SW480 (cell line): ENCODE results near the gene TCF23.
"Not testable (repeated sequence)": the region's sequence is repeated elsewhere in the genome, so short reads cannot be mapped to it uniquely, and the experiment has no call there.

Experiments
- DNase-seq: peaks from one replicate; pipeline ENCODE4 v3.0.0-alpha.2; 2016; ENCODE audit warnings: low spot score

Gene TCF23

GRCh38 chr2:27148801-27149439 lies at the start of gene TCF23:
TSS of gene TCF23 (plus strand) at chr2:27149004. CDS start at chr2:27149134, 130 bp downstream.
- no peak for DNase-seq

DNA sequence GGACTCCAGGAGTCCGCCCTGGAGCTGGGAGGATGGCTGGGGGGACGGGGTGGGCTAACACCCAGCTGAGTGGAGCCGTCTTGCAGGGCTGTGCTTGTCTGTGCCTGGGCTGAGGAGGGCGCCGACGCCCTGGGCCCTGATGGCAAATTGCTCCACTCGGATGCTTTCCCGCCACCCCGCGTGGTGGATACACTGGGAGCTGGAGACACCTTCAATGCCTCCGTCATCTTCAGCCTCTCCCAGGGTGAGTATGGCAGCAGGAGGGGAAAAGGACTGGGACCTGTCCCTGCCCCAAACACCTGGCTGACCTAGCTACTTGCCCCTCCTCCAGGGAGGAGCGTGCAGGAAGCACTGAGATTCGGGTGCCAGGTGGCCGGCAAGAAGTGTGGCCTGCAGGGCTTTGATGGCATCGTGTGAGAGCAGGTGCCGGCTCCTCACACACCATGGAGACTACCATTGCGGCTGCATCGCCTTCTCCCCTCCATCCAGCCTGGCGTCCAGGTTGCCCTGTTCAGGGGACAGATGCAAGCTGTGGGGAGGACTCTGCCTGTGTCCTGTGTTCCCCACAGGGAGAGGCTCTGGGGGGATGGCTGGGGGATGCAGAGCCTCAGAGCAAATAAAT lies 49.4 kb upstream of the TCF23 start:
- no peak for DNase-seq

GRCh38 chr2:27100036-27100435 lies 48.8 kb upstream of the TCF23 start:
- DNase-seq = no peak

DNA sequence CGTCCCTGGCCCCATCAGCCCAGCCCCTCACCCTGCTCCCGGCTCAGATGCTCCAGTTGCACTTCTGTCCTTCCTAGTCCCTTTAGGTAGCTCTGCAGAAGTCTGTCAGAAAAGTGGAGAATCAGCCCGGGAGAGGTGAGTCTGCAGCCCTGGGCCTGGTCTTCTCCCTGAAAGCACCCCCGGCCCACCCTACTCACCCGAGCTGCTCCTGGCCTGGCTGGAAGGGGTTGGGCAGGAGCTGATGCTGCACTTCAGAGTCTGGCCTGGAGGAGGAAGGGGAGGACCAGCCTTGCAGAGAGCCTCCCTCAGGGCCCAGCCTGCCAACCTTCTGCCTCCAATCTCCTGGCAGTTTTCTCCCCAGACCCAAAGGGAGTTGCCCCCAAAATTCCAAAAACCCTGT lies 46.5 kb upstream of the TCF23 start:
- DNase-seq = no peak

DNA sequence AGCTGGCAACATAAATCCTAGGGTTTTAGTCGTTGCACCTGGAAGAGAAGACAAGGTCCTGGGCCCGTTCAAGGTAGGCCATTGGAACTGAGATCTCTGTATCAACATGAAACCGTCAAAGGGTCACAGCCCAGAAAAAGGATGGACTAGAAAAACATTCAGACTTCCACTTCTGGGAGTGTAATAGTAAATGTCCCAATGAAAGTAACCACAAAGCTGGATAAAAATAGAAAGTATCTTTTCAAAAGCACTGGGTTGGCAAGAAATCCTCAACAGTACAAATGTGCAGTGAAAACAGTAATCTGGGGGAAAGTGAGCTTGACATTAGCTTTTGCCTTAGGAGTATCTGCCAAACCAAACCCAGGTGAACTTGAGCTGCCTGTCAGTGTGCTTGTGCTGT lies 42.8 kb upstream of the TCF23 start:
- DNase-seq = no peak

DNA sequence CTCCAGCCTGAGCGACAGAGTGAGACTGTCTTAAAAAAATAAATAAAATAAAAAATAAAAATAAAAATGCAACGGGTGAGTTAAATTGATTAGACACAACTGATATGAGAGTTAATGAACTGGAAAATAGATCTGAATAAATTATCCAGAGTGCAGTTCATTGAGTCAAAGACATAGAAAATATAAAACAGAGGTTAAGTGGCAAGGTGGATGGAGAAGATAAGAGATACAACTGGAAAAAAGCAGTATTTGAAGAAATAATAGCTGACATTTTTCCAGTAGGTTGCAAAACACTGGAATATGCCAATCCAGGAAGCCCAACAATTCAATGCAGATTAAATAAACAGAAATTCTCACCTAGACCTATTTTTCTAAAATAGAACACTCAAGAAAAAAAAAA lies 40.6 kb upstream of the TCF23 start:
- DNase-seq = no peak

- no peak for DNase-seq
These were observed 39.7 kb upstream of the TCF23 start for GRCh38 chr2:27109083-27109482.

DNA sequence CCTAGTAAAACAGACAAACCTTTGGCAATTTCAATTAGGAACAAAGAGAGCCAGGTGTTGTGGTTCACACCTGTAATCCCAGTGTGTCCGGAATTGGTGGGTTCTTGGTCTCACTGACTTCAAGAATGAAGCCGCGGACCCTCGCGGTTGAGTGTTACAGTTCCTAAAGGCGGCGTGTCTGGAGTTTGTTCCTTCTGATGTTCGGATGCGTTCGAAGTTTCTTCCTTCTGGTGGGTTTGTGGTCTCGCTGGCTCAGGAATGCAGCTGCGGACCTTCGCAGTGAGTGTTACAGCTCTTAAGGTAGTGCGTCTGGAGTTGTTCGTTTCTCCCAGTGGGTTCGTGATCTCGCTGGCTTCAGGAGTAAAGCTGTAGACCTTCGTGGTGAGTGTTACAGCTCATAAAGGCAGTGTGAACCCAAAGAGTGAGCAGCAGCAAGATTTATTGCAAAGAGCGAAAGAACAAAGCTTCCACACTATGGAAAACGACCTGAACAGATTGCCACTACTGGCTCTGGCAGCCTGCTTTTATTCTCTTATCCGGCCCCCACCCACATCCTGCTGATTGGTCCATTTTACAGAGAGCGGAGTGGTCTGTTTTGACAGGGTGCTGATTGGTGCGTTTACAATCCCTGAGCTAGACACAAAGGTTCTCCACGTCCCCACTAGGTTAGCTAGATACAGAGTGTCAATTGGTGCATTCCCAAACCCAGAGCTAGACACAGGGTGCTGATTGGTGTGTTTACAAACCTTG lies 38.0 kb upstream of the TCF23 start:
- DNase-seq = not testable (repeated sequence)

DNA sequence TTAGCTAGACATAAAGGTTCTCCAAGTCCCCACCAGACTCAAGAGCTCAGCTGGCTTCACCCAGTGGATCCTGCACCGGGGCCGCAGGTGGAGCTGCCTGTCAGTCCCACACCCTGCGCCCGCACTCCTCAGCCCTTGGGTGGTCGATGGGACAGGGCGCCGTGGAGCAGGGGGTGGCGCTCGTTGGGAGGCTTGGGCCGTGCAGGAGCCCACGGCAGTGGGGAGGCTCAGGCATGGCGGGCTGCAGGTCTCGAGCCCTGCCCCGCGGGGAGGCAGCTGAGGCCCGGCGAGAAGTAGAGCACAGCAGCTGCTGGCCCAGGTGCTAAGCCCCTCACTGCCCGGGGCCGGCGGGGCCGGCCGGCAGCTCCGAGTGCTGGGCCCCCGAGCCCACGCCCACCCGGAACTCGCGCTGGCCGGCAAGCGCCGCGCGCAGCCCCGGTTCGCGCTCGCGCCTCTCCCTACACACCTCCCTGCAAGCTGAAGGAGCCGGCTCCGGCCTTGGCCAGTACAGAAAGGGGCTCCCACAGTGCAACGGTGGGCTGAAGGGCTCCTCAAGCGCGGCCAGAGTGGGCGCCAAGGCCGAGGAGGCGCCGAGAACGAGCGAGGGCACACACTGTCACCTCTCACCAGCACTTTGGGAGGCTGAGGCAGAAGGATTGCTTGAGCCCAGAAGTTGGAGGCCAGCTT lies 37.3 kb upstream of the TCF23 start:
- DNase-seq = not testable (repeated sequence)

DNA sequence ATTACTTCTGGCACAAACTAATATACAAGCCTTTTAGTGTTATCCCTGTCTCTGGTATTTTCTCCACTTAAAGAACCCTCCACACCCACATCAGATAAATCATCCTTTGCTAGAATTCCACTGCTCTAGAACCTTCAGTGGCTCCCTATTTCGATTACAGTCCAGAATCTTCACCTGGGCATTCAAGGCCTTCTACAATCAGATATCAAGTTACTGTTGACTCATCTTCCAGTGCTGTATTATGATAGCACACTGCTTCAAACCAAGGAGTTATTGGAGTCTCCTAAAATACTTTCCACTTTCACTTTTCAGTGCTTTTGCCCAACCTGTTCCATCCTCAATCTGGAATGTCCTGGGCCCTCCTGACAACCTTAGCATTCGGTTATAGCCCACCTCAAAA lies 33.3 kb upstream of the TCF23 start:
- no peak for DNase-seq

GRCh38 chr2:27117995-27118524 lies 30.7 kb upstream of the TCF23 start:
- no peak for DNase-seq

DNA sequence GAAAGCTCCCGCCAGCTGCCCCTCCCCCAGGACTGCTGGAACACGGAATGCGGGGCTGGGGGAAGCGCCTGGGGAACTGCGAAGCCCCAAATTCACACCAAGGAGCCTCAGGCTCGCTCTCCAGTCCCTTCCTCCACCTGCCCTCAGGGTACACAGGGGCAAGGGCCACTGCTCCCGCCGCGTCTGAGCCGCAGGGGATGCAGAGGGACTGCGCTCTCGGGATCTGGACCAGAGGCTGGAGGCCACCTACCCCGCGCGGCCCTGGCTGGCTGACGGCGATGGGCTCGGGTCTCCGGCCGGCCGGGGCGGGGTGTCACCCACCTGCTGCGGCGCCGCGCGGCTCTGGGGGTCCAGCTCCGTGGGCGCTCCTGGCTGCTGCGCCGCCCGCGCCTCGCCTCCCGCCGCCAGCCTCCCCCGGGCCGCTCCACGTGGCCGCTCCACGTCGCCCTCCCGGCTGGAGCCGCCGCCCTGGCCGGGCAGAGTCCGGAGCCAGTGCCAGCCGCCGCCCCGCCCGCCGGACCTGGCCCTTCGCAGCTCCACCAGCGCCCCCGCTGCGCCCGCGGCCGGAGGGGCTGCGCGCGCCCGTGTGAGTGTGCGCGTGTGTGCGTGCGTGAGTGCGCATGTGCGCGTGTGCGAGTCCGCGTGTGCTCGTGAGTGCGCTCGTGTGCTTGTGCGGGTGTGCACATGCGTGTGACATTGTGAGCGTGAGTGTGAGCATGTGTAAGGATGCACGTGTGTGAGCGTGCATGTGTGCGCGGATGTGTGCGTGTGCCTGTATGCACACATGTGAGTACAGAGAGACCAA lies 30.1 kb upstream of the TCF23 start, which contains the start of gene CGREF1:
Gene CGREF1 (minus strand): TSS at position 604 of the 805 bp plus-strand sequence. CDS start 14,762 bp downstream, outside the sequence.
- DNase-seq = peak; percentile 59

- DNase-seq = not testable (repeated sequence)
These were observed 29.5 kb upstream of the TCF23 start for GRCh38 chr2:27119330-27119670.

DNA sequence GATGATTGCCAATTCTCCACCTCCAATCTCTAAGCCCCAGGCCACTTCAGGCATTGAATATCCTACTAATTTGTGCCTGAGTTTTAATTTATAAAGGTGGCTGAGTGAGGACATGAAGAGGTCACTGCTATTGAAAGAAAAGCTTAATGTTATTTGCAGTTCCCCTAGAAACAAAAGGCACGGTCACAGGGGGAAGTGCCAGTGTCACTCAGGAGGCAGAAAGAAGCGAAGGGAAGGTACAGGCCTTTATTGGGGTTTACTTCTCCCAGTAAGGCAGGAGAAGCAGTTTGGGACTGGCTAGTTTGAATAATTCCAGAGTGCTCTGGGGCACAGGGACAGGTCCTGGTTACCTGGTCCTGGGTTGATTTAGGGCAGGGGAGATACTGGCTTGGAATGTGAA lies 26.9 kb upstream of the TCF23 start:
- no peak for DNase-seq

- no peak for DNase-seq
These were observed 26.0 kb upstream of the TCF23 start for GRCh38 chr2:27122791-27123190.

- DNase-seq = peak; percentile 53
These were observed 25.3 kb upstream of the TCF23 start, which contains the start of gene ABHD1 for GRCh38 chr2:27123302-27124150. TSS of gene ABHD1 (plus strand) at chr2:27123815. CDS start at chr2:27123949, 134 bp downstream.

DNA sequence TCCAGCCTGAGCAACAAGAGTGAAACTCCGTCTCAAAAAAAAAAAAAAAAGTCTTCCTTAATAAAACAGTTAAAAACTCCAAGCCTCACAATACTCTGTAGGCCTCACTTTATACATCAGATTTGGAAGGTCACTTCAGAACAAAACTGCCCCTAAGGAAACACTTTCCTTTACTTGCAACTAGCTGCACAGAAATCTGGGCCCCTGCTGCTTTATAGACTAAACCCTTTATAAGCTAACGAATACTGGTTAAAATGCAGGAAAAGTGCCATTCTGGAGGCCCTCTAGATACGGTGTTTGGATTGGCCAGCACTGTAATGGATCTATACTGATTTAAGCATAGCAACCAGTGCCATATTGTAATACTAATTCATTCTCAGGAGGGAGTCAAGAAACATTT lies 23.7 kb upstream of the TCF23 start:
- DNase-seq = no peak

GRCh38 chr2:27126252-27126710 lies 22.5 kb upstream of the TCF23 start:
- DNase-seq = no peak

DNA sequence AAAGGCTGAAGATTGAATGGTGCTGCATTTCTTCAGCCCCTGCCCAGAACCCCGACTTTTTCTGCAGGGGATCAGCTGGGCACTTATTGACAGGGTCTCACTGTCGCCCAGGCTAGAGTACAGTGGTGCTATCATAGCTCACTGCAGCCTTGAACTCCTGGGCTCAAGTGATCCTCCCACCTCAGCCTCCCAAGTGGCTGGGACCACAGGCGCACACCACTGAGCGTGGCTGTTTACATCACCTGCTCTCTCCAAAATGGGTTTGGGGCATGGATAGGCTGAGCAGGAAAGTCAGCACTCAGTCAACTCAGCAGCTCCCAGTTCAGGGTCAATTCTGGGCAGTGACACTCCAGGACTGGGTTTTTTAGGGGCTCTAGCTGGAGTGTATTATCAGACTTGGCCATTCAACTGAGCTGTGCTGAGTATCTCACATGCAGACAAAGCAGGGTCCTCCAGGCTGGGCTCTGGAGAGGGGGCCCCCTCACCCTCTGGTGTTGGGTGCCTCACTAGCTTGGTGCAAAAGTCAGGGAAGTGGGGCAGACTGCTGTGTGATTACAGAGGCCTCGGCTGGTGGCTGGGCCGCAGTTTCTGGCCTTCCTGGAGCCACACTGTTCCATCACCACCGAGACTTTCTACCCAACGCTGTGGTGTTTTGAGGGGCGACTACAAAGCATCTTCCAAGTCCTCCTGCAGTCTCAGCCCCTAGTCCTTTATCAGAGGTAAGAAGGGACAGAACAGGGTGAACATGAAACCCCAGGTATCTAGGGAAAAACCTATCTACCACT lies 20.7 kb upstream of the TCF23 start:
- no peak for DNase-seq
